ENCODE data around the gene KSR1. TPM values are rescaled to one million over a fixed set of nuclear protein-coding genes. Genes with fewer than 3 reads are reported as not detected.
"Not testable (repeated sequence)": the region's sequence is repeated elsewhere in the genome, so short reads cannot be mapped to it uniquely, and the experiment has no call there.

Gene KSR1
- total and polyA plus RNA-seq, 2 of the 4 experiments (the other 2 are of a cell fraction): 12.5 to 21.9 TPM

- Histone ChIP-seq H3K4me1 (ENCODE audit: control insufficient read depth, insufficient read depth, low read length) (peaks cover 10% of the 10 kb centered on the region), H3K27ac (ENCODE audit: insufficient read depth, low read length) (no peak overlapping the region), H3K4me3 (ENCODE audit: insufficient read depth, low read depth, low read length) (no peak overlapping the region), H3K9me1 (ENCODE audit: insufficient read depth, low read length) (peaks cover 5% of the 10 kb centered on the region), H3K4me2 (ENCODE audit: low read depth, low read length) (no peak overlapping the region), H3K4ac (ENCODE audit: low read depth, low read length) (no peak overlapping the region), H3K9me3 (ENCODE audit: control insufficient read depth, insufficient read depth, low read length) (no peaks in the 10 kb centered on the region), H2AK9ac (replicated peaks; ENCODE audit: low read depth, low read length, poor library complexity) (no peak overlapping the region), H2BK5ac (ENCODE audit: low read depth, low read length, poor library complexity, severe bottlenecking) (no peak overlapping the region), H3K14ac (replicated peaks; ENCODE audit: low read depth, low read length) (no peak overlapping the region), H4K5ac (ENCODE audit: low read depth, low read length) (no peak overlapping the region), H3K18ac (ENCODE audit: low read depth, low read length) (no peak overlapping the region), H3K27me3 (ENCODE audit: control insufficient read depth, insufficient read depth, low read length) (no peaks in the 10 kb centered on the region), H4K91ac (ENCODE audit: insufficient read depth, low read depth, low read length) (no peak overlapping the region), H2BK20ac (ENCODE audit: low read depth, low read length) (no peak overlapping the region), H2AK5ac (ENCODE audit: low read depth, low read length) (no peak overlapping the region), H3K79me1 (ENCODE audit: low read depth in 1 of 2, low read length in 2 of 2) (no peaks in the 10 kb centered on the region), H3K9ac (ENCODE audit: low read depth, low read length) (no peak overlapping the region), H3K56ac (ENCODE audit: extremely low read depth, insufficient read depth, low read length) (no peak overlapping the region), H4K20me1 (ENCODE audit: insufficient read depth, low read length) (no peaks in the 10 kb centered on the region), H3K36me3 (ENCODE audit: control insufficient read depth, insufficient read depth, low read length) (peaks cover 2% of the 10 kb centered on the region; the same call in 1 of the 2 replicates), H2BK15ac (ENCODE audit: low read depth, low read length) (no peak overlapping the region), H2AFZ (replicated peaks; ENCODE audit: low read length, poor library complexity) (no peak overlapping the region), H3K23ac (ENCODE audit: low read depth, low read length) (no peak overlapping the region), H4K8ac (ENCODE audit: low read depth in 2 of 2, low read length in 2 of 2) (no peak overlapping the region), H2BK120ac (ENCODE audit: low read depth, low read length) (no peak overlapping the region)
- WGBS, 2 experiments (ENCODE audit: extremely low coverage in 2 of 2, insufficient read length in 1 of 2): no CpG with 5 or more reads among the region's 6 CpGs
- dilution Hi-C loops (cut with HindIII; ENCODE audit: low sequenced_read_pairs, unreplicated experiment): no loop called here
- in situ Hi-C loops (cut with MboI; ENCODE audit: low sequenced_read_pairs): loop anchor here (10.0 kb wide), 2 partner anchors 61 to 401 kb away; no protein-coding TSS in a partner anchor
- no peak for ATAC-seq (ENCODE audit: low read depth)
- no peak for DNase-seq
- BruUV-seq (replicated peaks): no TSS peak
- no peak for TF ChIP-seq SMC3 (IDR thresholded peaks at IDR 0.05; ENCODE audit: low read depth, low read length)
- TF ChIP-seq MAFK (IDR thresholded peaks at IDR 0.05; ENCODE audit: low read depth, low read length): no peak
- TF ChIP-seq BHLHE40 (IDR thresholded peaks at IDR 0.05; ENCODE audit: low read depth, low read length): no peak
- no peak for TF ChIP-seq MXI1 (IDR thresholded peaks at IDR 0.05; ENCODE audit: borderline replicate concordance, low read depth, low read length)
- no peak for TF ChIP-seq RAD21 (IDR thresholded peaks at IDR 0.05; ENCODE audit: low read length)
- ChIA-PET POLR2A (ENCODE audit: unreplicated experiment) (no interaction called here), CTCF (no interaction called here)
- intact Hi-C loops (cut with micrococcal nuclease): no loop called here
Measured at GRCh38 chr17:27635275-27635823, 179.1 kb downstream of the KSR1 start.

DNA sequence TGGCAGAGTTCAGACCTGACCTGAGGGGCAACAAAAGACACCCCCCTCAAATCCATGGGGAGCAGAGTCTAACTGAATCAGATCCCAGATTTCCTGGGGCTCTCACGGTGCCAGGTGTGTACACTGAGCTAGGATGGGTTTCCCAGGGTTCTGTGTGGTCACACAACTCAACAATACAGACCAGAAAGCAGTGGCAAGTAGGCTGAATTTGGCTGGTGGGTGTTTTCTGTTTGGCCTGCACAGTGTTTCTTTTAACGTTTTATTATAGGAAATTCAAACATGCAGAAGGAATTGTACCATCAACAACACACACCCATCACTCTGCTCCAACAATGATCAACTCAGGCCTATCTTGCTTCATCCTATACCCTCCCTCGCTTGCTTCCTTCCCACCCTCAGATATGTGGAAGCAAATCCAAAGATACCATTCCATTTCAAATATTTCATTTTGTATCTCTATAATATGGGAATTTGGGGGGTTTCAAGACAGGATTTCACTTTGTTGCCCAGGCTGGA, 179.8 kb downstream of the KSR1 start:
- H3K9me1 ChIP-seq (ENCODE audit: insufficient read depth, low read length); H3K36me3 ChIP-seq (ENCODE audit: control insufficient read depth, insufficient read depth, low read length); H3K79me1 ChIP-seq (ENCODE audit: low read depth in 1 of 2, low read length in 2 of 2); H3K4me3 ChIP-seq (ENCODE audit: insufficient read depth, low read depth, low read length); H3K27me3 ChIP-seq (ENCODE audit: control insufficient read depth, insufficient read depth, low read length); H3K4me1 ChIP-seq (ENCODE audit: control insufficient read depth, insufficient read depth, low read length); BruUV-seq (replicated peaks); H2BK5ac ChIP-seq (ENCODE audit: low read depth, low read length, poor library complexity, severe bottlenecking); H2AK5ac ChIP-seq (ENCODE audit: low read depth, low read length); H4K8ac ChIP-seq (ENCODE audit: low read depth in 2 of 2, low read length in 2 of 2); H3K14ac ChIP-seq (replicated peaks; ENCODE audit: low read depth, low read length); ATAC-seq (ENCODE audit: low read depth); H3K27ac ChIP-seq (ENCODE audit: insufficient read depth, low read length); H2AK9ac ChIP-seq (replicated peaks; ENCODE audit: low read depth, low read length, poor library complexity); H2BK120ac ChIP-seq (ENCODE audit: low read depth, low read length); POLR2A ChIA-PET (ENCODE audit: unreplicated experiment); H3K4ac ChIP-seq (ENCODE audit: low read depth, low read length); H3K18ac ChIP-seq (ENCODE audit: low read depth, low read length); dilution Hi-C loops (cut with HindIII; ENCODE audit: low sequenced_read_pairs, unreplicated experiment); CTCF ChIA-PET; H3K9me3 ChIP-seq (ENCODE audit: control insufficient read depth, insufficient read depth, low read length); H3K9ac ChIP-seq (ENCODE audit: low read depth, low read length); DNase-seq; H3K4me2 ChIP-seq (ENCODE audit: low read depth, low read length); H4K20me1 ChIP-seq (ENCODE audit: insufficient read depth, low read length); H2BK20ac ChIP-seq (ENCODE audit: low read depth, low read length); H2AFZ ChIP-seq (replicated peaks; ENCODE audit: low read length, poor library complexity); H4K5ac ChIP-seq (ENCODE audit: low read depth, low read length); H4K91ac ChIP-seq (ENCODE audit: insufficient read depth, low read depth, low read length); H2BK15ac ChIP-seq (ENCODE audit: low read depth, low read length); H3K23ac ChIP-seq (ENCODE audit: low read depth, low read length); intact Hi-C loops (cut with micrococcal nuclease); H3K56ac ChIP-seq (ENCODE audit: extremely low read depth, insufficient read depth, low read length): not testable (repeated sequence)
- no CpG with 5 or more reads among the region's 3 CpGs for WGBS, 2 experiments (ENCODE audit: extremely low coverage in 2 of 2, insufficient read length in 1 of 2)
- in situ Hi-C loops (cut with MboI; ENCODE audit: low sequenced_read_pairs): loop anchor here (10.0 kb wide), 2 partner anchors 61 to 401 kb away; no protein-coding TSS in a partner anchor
